HG03439 (cell line): ENCODE measurements around the gene CHD9.
"Not testable (repeated sequence)": the region's sequence is repeated elsewhere in the genome, so short reads cannot be mapped to it uniquely, and the experiment has no call there.

ENCODE experiments used
- ATAC-seq: cut with Tn5 transposase; IDR thresholded peaks from one replicate; pipeline ENCODE4 v1.9.1; 2021; ENCODE audit warnings: mild to moderate bottlenecking, moderate library complexity; ENCODE audit not compliant: unreplicated experiment

Gene CHD9

DNA sequence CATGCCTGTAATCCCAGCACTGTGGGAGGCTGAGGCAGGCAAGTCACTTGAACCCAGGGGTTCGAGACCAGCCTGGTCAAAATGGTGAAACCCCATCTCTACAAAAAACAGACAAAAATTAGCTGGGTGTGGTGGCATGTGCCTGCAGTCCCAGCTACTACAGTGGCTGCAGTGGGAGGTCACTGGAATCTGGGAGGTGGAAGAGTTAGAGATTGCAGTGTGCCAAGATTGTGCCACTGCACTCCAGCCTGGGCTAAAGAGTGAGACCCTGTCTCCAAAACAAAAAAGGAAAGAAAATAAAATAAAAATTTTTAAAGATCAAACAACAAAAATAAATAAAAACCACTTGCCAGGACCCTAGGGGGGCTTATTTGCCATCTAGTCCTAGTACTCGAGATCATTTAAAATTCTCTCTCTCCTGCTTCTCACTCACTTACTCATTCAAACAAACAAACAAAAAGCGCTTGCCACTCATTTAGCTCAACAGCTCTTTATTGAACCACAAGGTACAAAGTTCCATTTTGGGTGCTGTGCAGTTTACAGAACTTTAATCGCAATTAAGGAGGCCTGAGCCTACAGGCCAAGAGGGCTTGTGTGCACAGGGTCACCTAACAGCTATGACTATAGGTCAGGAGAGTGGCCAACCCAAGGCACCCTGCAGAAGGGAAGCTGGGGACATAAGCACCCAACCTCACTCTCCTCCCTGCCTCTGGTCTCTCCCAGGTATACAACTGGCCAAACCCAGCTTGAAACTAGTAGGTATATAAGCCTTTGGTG, 6.5 kb upstream of the CHD9 start:
- no peak for ATAC-seq

DNA sequence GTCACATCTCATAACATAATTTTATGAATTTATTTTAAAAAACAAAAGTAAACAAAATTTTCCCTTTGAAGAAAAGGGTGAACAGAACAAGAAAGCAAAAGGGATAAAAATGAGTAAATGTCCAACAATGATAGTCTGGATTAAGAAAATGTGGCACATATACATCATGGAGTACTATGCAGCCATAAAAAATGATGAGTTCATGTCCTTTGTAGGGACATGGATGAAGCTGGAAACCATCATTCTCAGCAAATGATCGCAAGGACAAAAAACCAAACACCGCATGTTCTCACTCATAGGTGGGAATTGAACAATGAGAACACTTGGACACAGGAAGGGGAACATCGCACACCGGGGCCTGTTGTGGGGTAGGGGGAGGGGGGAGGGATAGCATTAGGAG, 3.5 kb upstream of the CHD9 start:
- ATAC-seq: not testable (repeated sequence)

DNA sequence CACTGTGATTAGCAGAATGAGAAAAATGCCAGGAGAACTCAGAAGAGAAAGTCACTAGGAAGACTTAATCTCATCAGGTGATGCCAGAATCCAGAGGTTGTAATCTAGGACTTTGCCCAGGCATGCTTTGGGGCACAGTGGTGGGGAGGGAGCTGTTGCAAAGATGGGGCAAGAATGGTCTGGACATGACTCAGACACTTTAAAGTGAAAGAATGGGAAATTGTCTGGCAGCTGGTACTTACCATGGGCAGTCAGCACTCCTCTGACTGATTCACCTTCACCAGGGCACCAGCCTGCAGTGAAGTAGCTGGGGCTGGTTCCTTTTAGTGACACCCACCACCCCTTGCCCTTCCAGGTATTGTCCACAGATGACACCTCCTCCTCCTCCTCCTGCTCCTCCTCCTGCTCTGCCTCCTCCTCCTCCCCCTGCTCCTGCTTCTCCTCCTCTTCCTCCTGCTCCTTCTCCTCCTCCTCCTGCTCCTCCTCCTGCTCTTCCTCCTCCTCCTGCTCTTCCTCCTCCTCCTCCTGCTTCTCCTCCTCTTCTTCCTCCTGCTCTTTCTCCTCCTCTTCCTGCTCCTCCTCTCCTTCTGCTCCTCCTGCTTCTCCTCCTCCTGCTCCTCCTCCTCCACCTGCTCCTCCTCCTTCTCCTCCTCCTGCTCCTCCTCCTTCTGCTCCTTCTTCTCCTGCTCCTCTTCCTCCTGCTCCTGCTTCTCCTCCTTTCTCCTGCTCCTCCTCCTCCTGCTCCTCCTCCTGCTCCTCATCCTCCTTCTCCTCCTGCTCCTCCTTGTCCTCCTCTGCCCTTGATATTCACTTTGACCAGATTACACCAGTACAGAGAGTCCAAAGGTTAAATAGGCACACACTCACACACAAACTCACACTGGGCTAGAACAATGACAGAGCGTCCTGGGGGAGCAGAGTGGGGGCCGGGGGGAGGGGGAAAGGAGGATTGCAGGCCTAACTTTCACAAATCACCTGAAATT, 2.0 kb upstream of the CHD9 start, which contains the start of gene CHD9NB:
CHD9NB (minus strand) TSS at position 379 of the 983 bp plus-strand sequence. CDS start 8,739 bp downstream, outside the sequence.
- ATAC-seq: no peak

DNA sequence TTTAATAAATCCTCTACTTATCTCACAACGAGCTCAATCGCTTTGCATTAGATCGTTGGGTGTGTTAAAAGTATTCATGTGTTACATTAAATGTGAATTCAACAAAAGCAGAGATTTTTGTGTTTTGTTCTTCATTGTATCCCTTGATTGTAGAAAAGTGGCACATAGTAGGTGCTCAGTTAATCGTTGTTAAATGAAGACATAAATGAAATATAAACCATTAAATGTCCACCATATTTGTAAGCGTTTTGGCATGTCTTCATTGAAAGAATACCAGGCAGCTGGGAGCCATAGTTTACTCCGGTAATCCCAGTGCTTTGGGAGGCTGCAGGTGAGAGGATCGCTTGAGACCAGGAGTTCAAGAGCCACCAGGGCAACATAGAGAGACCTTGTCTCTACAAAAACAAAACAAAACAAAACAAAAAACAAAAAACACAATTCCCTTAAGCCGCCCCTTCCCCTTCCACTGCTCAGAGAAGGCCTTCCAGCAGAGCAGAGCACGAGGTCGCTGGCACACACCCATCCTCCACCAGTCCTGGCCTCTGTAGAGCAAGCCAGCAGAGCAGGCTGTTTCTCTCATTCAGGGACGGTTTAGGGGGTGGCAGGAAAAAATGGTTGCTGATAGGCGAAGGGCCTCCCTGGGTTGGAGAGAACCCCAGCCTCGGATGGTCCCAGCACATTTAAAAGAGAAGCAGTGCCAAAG, 673 bp upstream of the CHD9 start:
- ATAC-seq: peak; percentile 37

DNA sequence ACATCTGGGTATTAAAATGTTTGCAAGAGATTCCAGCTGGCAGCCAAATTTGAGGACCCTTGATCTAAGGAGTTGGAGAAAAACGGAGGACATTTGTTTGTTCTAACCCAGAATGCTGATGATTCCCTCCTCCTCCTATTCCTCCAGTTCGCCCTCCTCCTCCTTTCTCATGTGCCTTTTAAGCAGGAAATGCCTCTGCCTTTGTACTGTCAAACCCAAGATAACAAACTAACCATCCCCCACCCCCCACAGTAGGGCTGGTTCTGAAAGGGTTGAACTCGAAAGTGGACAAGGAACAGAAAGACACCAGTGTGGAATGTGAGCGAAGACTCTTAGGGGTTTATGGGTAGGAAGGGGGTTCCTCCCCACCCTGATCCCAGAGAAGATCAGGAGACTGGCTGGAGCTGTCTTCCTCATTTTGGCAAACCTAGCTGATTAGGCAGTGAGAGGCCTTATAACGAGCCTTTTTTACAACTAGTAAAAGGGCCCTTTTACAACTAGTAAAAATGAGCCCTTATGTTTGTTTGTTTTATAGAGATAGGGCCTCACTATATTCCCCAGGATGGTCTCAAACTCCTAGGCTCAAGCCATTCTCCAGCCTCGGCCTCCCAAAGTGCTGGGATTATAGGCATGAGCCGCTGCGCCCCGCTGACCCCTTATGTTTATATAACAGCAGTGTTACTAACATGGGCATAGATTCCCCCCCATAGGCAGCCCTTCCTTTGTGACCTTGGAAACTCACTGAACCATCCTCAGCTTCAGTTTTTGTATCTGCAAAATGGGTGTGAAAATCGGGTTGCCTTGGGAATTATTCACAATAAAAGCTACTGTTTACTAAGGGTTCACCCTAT, 975 bp downstream of the CHD9 start:
- no peak for ATAC-seq

DNA sequence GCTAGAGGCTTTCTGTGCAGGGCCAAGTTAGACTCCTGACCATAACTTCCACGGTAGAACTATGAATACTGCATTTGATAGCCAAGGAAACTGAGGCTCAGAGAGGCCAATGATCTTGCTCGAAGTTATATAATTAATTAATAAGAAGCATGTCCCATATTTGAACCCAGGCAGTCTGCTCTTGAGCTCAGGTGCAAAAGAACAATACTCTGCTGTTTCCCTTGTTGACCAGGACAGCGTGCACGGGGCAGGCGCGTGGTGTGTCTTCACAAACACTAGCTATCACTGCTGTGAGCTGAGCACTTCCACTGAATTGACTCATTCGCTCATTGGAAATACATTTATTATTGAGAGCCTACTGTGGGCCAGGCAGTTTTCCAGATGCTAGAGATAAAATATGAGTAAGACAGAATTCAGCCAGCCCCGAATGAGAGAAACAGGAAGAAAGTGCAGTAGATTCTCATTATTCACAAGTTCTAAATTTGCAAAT, 1.6 kb downstream of the CHD9 start:
- ATAC-seq: no peak

DNA sequence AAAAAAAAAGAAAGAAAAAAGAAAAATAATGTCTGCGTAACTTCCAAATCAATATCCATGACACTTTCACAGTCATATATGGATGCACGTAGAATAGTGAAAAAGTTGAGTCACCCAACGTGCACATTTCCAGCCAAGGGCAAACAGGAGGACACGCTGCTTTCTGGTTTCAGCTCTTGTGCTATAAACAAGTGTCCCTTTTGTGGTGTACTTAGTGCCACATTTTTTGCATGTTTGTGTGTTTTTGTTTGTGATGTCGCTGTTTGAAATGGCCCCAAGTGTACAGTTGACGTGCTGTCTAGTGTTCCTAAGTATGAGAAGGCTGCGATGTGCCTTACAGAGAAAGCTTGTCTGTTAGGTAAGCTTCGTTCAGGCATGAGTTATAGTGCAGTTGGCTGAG, 2.9 kb downstream of the CHD9 start:
- ATAC-seq: no peak

DNA sequence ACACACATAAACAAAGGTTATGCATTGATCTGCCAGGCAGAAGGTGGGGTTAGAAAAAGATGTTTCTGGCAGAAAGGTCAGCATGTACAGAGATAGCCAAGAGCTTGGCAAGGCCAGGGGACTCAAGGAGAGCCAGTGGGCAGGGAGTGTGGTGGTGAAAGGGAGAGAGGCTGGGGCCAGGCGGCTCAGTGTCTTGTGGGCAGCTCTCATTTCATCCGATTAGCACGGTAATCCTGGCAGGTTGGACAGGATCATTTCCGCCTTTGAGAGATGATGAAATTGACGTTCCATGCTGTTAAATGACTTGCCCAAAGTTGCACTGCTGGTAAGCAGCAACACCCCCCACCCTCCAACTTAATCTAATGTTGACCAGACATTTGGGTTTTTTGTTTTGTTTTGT, 3.6 kb downstream of the CHD9 start:
- no peak for ATAC-seq

DNA sequence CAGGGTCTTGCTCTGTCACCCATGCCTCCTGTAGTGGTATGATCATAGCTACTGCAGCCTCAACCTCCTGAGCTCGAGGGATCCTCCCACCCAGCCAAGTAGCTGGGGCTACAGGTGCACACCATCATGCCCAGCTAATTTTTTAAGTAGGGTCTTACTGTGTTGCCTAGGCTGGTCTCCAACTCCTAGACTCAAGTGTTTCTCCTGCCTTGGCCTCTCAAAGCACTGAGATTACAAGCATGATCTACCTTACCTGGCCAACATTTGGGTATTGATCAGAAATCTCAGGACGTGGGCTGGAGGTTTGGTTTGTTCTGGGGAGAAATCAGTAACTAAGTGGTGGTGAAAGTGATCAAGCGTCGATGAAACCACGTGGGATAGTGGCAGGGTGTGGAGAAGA, 4.1 kb downstream of the CHD9 start:
- no peak for ATAC-seq

DNA sequence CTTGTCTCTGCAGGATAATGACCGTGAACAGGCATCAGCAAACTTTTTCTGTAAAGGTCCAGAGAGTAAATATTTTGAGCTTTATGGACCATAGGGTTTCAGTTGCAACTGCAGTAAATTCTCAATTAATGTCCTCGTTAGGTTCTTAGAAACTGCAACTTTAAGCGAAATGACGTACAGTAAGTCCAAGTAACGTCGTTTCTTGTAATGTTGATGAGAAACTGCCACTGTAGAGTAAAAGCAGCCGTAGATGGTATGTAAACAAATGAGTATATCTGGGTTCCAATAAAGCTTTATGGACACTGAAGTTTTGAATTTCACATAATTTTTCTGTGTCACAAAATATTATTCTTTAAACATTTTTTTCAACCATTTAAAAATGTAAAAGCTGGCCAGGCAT, 4.9 kb downstream of the CHD9 start:
- ATAC-seq: no peak

DNA sequence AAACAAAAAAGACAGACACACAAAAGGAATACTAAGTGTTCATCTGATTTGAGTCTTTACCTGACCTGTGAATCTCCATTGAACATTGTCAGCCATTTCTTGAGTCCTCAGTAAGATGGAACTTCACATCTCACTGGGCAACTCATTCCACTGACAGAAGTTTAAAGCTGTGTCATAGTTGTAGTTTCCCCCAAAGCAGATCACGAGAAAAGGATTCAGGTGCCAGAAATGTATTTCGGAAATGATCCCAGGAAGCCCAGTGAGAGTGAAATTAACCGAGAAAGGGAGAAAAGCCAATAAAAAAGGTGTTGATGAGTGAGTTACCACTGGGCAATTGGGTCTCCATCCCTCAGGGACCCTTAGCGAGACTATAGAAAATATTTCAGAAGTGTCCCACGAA, 6.5 kb downstream of the CHD9 start:
- peak; percentile 12 for ATAC-seq

DNA sequence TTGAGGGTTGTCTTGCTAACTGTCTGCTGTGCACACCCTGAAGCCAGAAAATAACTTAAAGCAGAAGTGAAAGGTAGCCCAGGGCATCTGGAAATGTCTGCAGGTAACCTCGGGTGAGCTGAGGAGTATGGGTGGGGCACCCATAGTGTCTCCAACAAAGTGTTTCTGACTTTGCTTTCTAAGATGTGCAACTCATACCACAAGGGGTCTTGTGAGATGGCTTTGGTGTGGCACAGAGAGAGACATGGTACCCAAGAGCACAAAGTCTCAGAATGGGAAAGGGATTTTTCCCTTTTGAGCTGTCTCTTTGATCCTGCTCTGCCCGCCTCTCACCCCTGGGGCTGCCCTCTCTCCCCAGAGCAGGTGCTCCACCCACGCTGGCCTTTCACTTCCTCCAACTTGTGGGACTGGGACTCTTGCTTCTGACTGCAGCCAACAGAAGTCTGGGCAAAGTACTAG, 6.9 kb downstream of the CHD9 start:
- ATAC-seq: peak; percentile 92

DNA sequence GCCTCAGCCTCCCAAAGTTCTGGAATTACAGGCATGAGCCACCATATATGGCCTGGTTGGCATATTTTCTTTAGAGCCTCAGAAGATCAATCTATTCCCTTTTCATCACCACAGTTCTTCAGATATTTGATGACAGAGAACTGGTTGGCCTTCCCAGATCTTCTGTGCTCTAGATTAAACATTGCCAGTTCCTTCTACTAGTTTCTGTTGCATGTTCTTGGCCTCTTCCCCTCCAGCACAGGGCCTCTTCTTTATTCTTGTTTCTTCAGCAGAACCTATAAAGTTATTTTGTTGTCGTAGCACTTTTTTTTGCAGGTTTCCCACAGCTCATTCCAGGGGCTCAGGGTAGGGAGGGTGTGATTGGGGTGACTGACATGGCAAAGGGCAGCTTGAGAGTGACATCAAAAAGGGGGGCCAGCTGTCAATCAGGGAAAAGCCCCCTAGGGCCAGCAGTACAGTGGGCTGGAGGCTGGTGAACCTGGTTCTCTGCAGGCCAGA, 9.3 kb downstream of the CHD9 start:
- no peak for ATAC-seq

DNA sequence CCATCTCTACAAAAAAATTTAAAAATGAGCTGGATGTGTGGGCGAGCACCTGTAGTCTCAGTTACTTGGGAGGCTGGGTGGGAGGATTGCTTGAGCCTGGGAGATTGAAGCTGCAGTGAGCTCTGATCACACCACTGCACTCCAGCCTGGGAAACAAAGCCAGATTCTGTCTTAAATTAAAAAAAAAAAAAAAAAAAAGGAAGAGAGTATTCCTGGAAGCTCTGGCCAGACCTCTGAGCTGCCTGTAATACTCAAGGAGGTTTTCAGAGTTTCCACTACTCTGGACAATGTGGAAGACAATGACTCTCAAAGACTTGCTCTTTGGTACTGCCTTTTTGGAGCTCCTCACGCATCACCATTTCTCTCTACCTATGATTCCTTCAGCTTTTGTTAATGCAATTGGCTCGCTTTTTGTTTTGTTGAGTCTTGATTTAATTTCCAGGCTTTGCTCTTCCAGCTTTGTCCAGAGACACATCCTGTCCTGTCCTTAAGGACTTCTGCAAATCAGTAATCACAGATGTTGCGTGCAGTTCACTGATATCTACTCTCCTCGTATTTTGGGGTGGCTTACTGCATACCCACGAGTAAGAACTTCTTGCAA, 10.8 kb downstream of the CHD9 start:
- ATAC-seq: no peak

DNA sequence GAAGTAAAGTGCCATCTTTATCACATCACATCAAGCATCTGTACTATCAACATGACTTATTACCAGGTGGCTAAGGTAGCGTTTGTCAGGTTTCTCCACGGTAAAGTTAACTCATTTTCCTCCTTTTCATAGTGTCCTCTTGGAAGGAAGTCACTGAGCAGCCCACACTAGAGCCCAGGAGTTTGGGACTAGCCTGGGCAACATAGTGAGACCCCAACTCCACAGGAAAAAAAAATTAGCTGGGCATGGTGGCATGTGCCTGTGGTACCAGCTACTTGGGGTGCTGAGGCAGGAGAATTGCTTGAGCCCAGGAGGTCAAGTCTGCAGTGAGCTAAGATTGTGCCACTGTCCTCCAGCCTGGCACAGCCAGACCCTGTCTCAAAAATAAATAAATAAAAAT, 12.9 kb downstream of the CHD9 start:
- ATAC-seq: no peak

DNA sequence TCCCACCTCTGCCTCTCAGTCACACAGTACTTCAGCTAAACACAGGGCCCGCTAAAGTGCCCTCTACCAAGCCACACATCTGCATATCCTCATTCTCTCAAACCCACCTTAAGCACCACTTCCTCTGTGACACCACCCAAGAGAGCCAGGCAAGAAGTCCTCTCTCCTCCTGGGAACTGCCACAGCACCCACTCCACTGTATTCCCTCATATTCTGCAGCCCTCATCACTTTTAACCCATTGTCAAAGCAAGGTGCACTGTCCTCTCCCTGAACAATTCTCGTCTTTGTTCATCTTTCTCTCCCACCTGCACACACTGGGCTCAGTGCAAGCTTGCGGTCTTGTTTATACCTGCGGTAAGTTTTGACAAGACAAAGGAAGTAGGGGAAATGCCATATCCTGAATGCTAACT, 13.6 kb downstream of the CHD9 start:
- peak; percentile 47 for ATAC-seq

DNA sequence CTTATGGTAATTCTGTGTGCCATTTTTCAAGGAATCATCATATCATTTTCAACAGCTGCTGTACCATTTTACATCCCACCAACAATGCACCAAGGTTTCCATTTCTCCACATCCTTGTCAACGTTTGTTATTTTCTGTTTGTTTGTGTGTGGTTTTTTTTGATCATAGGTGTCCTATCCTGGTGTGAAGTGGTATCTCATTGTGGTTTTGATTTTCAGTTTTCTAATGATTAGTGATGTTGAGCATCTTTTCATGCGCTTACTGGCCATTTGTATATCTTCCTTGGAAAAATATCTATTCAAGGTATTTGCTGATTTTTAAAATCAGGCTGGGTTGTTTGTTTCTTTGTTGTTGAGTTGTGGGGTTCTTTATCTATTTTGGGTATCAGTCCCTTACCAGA, 15.0 kb downstream of the CHD9 start:
- no peak for ATAC-seq

DNA sequence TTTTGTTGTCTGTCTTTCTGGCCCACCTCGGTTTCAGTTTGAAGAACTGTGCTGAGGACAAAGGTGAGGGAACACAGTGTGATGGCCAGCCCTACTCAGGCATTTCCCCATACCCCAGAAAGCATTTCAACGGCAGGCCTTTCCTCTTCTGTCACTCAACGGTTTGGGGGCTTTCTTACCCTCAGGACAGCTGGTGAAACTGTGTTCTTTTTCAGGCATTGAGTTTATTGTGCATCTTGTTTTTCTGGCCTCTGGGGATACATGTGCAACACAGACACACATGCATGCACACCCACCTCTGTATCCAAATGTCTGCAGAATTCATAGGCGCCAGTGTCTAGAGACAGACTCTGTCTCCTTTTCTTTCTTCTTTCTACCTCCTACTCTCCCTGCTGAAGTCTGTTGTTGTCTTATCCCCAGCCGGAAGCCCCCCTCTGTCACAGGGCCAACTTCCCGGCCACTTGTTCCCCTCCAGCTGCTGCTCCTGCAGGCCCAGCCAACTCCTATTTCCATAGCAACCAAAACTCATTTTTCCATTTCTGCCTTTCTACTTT, 17.0 kb downstream of the CHD9 start:
- peak; percentile 47 for ATAC-seq

DNA sequence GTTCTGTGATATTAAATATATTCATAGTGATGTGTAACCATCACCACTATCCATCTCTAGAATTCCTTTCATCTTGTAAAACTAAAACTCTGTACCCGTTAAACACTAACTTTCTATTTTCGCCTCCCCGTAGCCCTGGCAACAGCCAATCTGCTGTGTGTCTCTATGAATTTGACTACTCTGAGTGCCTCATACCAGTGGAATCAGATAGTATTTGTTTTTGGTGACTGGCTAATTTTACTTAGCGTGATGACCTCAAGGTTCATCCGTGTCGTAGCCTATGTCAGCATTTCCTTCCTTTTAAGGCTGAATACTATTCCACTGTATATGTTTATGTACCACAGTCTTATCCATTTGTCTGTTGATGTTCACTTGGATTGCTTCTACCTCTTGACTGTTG, 18.2 kb downstream of the CHD9 start:
- ATAC-seq: no peak
